ENCODE measurements around the gene RPTOR.

DNA sequence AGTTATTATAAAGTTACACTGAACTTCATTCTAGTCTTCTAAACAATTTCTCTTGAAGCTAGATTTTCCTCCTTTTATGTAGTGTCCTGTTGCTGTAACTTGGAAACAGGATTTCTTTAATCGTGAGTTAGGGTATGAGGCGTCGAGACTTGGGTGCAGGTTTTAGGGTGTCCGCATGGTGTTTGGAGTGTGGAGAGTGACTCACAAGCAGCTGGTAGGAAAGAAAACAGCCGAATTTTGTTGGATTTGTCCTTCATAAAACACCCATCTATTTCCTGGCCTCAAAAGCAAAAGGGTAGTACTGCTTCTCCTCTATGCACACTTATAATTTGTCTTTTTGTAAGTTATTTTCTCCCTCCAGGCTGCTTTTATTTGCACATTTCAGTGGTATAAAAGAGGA is 1.6 kb downstream of the RPTOR start:
- TF ChIP-seq POLR2A (IDR thresholded peaks at IDR 0.05; ENCODE audit: low read length), result no peak
- no peak for TF ChIP-seq GATA1 (IDR thresholded peaks at IDR 0.05; ENCODE audit: low read depth, low read length)

Data from erythroblast (primary cell).